ENCODE measurements around the gene EXOC3L1. TPM values are rescaled to one million over a fixed set of nuclear protein-coding genes. Genes with fewer than 3 reads are reported as not detected.

Gene EXOC3L1
- total RNA-seq, 2 experiments from 2014 or later: not detected

DNA sequence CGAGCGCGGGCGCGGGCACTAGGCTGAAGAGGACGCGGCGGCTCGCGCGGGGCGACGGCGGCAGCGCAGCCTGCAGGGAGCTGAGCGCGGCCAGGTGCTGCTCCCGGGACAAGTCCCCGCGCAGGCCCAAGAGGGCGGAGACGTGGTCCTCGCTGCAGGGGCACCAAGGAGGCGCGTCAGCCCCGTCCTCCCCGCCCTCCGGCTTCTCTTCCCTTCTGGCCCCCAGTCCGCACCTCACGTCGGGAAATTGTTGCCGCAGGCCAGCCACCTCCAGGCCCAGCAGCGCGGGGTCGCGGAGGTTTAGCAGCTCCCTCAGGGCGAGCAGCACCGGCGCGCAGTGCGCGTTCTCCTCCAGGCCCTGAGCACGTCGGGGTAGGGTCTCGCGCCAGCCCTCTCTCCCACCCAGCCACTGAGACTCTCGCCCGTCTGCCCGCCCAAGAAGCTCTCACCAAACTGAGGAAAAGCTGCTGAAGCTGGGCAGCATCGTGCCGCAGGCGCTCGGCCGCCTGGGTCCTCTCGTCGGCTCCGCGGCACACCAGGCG lies 5.4 kb downstream of the EXOC3L1 start:
- intact Hi-C loops (cut with micrococcal nuclease; ENCODE audit: unreplicated experiment): loop anchor here (10.0 kb wide), 1 partner anchor 170 kb away; no protein-coding TSS in a partner anchor
- Histone ChIP-seq H3K4me2 (ENCODE audit: low read length) (peak overlapping the region; percentile 92), H3K9me2 (ENCODE audit: insufficient read depth, low read length) (no peaks in the 10 kb centered on the region), H3K9me3 (ENCODE audit: low read length) (no peaks in the 10 kb centered on the region), H3K36me3 (ENCODE audit: insufficient read depth, low read length) (no peaks in the 10 kb centered on the region), H3K4me1 (ENCODE audit: insufficient read depth, low read length, poor library complexity, severe bottlenecking) (peaks cover 14% of the 10 kb centered on the region), H3K27ac (ENCODE audit: low read depth, low read length, poor library complexity, severe bottlenecking) (no peak overlapping the region), H3K4me3 (ENCODE audit: low read depth, low read length, poor library complexity, severe bottlenecking) (peak overlapping the region; percentile 79), H2AFZ (ENCODE audit: low read length) (peak overlapping the region; percentile 66), H4K20me1 (ENCODE audit: insufficient read depth, low read length) (no peaks in the 10 kb centered on the region), H3K79me2 (ENCODE audit: insufficient read depth, low read depth, low read length) (no peaks in the 10 kb centered on the region)
- BruUV-seq (replicated peaks): no TSS peak
- POLR2A ChIA-PET: no interaction called here
- TF ChIP-seq, protein P1, sequence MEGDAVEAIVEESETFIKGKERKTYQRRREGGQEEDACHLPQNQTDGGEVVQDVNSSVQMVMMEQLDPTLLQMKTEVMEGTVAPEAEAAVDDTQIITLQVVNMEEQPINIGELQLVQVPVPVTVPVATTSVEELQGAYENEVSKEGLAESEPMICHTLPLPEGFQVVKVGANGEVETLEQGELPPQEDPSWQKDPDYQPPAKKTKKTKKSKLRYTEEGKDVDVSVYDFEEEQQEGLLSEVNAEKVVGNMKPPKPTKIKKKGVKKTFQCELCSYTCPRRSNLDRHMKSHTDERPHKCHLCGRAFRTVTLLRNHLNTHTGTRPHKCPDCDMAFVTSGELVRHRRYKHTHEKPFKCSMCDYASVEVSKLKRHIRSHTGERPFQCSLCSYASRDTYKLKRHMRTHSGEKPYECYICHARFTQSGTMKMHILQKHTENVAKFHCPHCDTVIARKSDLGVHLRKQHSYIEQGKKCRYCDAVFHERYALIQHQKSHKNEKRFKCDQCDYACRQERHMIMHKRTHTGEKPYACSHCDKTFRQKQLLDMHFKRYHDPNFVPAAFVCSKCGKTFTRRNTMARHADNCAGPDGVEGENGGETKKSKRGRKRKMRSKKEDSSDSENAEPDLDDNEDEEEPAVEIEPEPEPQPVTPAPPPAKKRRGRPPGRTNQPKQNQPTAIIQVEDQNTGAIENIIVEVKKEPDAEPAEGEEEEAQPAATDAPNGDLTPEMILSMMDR (conservative IDR thresholded peaks at IDR 0.05; ENCODE audit: low read length): no peak
- no peak for TF ChIP-seq EZH2phosphoT487 (IDR thresholded peaks at IDR 0.05; ENCODE audit: borderline replicate concordance, low read depth, low read length)
- CTCF ChIA-PET (ENCODE audit: unreplicated experiment): no interaction called here
- DNase-seq (ENCODE audit: low spot score): no peak

DNA sequence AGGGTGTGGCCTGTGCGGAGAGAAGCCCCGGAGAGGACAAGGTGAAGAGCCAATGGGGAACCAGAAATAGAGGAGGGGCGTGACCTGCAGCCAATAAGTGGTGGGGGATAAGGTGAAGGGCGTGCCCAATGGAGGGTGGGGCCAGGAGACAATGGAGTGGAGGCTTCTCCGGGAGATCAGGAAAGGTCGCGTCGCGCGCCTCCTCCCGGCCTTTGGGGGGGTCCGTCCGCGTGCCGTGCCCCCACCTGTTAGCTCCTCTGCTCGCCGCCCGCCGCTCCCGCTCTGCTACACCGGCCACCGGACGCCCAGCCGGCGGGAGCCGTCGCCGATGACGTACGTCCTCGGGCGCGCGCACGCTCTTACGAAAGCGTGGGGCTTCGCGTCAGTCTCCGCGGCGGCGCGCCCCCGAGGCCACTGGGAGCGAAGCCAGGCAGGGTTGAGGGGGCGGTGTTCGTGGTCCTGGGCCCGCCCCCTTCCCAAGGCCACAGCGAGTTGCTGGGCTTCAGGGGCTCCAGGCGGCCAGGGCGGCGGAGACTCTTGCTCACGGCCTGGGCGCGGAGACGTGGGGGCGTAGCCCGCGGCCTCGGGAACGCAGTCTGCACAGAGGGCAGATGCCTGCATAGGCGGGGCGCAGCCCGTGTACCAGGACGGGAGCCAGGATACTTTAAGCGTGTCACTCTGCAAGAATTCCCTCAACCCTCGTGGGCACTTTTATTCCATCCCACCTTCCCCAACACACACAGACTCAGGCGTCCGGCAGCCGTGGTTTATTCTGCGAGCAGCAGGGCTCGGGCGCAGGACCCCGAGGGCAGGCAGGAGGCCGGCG lies 6.1 kb downstream of the EXOC3L1 start, which contains the start of gene MATCAP1:
TSS of gene MATCAP1 (minus strand) at position 337 of the 826 bp plus-strand sequence. CDS start 3,353 bp downstream, outside the sequence.
- H3K9me3 ChIP-seq (ENCODE audit: low read length): no peaks in the 10 kb centered on the region
- no peaks in the 10 kb centered on the region for H4K20me1 ChIP-seq (ENCODE audit: insufficient read depth, low read length)
- H2AFZ ChIP-seq (ENCODE audit: low read length): peak within 1 kb of the TSS; percentile 66
- peaks cover 14% of the 10 kb centered on the region for H3K4me1 ChIP-seq (ENCODE audit: insufficient read depth, low read length, poor library complexity, severe bottlenecking)
- peak within 1 kb of the TSS; percentile 79 for H3K4me3 ChIP-seq (ENCODE audit: low read depth, low read length, poor library complexity, severe bottlenecking)
- ChIA-PET CTCF (ENCODE audit: unreplicated experiment) (no interaction called here), POLR2A (interaction anchor here (0.6 to 1.1 kb wide), 2 partner anchors 44 to 70 kb away, joined by 3 to 6 read pairs; partner anchors contain the start of gene TMEM208)
- intact Hi-C loops (cut with micrococcal nuclease; ENCODE audit: unreplicated experiment): loop anchor here (1.0 to 10.0 kb wide), 3 partner anchors 24 to 230 kb away; no protein-coding TSS in a partner anchor
- TF ChIP-seq, protein P1 (conservative IDR thresholded peaks at IDR 0.05; ENCODE audit: low read length): no peak
- no peak for TF ChIP-seq EZH2phosphoT487 (IDR thresholded peaks at IDR 0.05; ENCODE audit: borderline replicate concordance, low read depth, low read length)
- BruUV-seq (replicated peaks): no TSS peak
- peak; percentile 97 for DNase-seq (ENCODE audit: low spot score)
- no peaks in the 10 kb centered on the region for H3K36me3 ChIP-seq (ENCODE audit: insufficient read depth, low read length)
- H3K9me2 ChIP-seq (ENCODE audit: insufficient read depth, low read length): no peaks in the 10 kb centered on the region
- peak within 1 kb of the TSS; percentile 92 for H3K4me2 ChIP-seq (ENCODE audit: low read length)
- no peaks in the 10 kb centered on the region for H3K79me2 ChIP-seq (ENCODE audit: insufficient read depth, low read depth, low read length)
- peak within 1 kb of the TSS; percentile 56 for H3K27ac ChIP-seq (ENCODE audit: low read depth, low read length, poor library complexity, severe bottlenecking)

All from OCI-LY7 (cell line).